ENCODE results near the gene MBNL1. TPM values are rescaled to one million over a fixed set of nuclear protein-coding genes. Genes with fewer than 3 reads are reported as not detected.

The MBNL1 gene
- total and polyA plus RNA-seq, 2 of the 4 experiments (the other 2 are of a cell fraction): 127 to 664 TPM

Small RNA genes within 50 kb of the gene (microRNA-seq; reads per million reads assigned to microRNA genes)
- gene RF00019 (ENCODE audit: insufficient read depth, insufficient read length): not detected

Small RNA genes within 50 kb of the gene (small RNA-seq; reads per million reads assigned to genes)
- 0 reads per million in 5 experiments for gene RF00019
